WTC11 (cell line): ENCODE results near the gene PAK3.

ENCODE experiments used
- PRRX2 ChIP-seq: fragments of 250-450 bp; sonication (Bioruptor Pico); IDR thresholded peaks from 2 replicates; pipeline ENCODE4 v1.8.0; 2021; ENCODE audit warnings: mild to moderate bottlenecking
- SMAD3 ChIP-seq: sonication (generic); formaldehyde crosslinking; IDR thresholded peaks from 2 replicates; pipeline ENCODE4 v1.8.0; 2022; ENCODE audit warnings: missing genetic modification reagents, mild to moderate bottlenecking, borderline replicate concordance
- TF ChIP-seq, protein P1 (sequence below): sonication (generic); formaldehyde crosslinking; IDR thresholded peaks from 2 replicates; pipeline ENCODE4 v1.8.0; 2022; ENCODE audit warnings: mild to moderate bottlenecking, missing genetic modification reagents
- TF ChIP-seq, protein P2 (sequence below): sonication (generic); formaldehyde crosslinking; IDR thresholded peaks from 2 replicates; pipeline ENCODE4 v1.8.1; 2022; ENCODE audit warnings: mild to moderate bottlenecking, missing genetic modification reagents, moderate library complexity, borderline replicate concordance
- TF ChIP-seq, protein P3 (sequence below): fragments of 200-600 bp; IDR thresholded peaks from 2 replicates; pipeline ENCODE4 v1.8.0; 2022; ENCODE audit warnings: antibody characterized with exemption

DNA sequence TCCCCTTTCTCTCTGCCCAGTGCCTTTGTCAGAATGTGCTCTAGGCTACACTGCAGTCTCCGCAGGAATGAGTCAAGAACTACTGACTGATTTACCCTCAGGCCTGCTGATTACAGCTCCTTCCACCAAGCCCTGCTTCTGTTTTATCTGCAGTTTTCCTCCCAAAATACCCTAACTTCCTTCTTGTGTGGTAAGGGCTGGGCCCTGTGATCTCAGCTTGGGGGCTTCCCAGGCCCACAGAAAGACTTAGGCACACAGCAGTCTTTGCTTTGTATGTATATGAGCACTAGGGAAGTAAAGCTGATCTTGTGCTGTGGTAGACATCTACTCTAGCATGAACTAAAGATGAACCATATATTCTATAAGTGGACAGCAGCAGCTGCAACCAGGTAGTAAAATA lies 18.8 kb downstream of the PAK3 start:
- TF ChIP-seq, protein P1, sequence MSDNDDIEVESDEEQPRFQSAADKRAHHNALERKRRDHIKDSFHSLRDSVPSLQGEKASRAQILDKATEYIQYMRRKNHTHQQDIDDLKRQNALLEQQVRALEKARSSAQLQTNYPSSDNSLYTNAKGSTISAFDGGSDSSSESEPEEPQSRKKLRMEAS (CRISPR knock-in tag) = no peak
- TF ChIP-seq, protein P2, sequence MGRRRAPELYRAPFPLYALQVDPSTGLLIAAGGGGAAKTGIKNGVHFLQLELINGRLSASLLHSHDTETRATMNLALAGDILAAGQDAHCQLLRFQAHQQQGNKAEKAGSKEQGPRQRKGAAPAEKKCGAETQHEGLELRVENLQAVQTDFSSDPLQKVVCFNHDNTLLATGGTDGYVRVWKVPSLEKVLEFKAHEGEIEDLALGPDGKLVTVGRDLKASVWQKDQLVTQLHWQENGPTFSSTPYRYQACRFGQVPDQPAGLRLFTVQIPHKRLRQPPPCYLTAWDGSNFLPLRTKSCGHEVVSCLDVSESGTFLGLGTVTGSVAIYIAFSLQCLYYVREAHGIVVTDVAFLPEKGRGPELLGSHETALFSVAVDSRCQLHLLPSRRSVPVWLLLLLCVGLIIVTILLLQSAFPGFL (CRISPR knock-in tag) = no peak
- TF ChIP-seq, protein P3, sequence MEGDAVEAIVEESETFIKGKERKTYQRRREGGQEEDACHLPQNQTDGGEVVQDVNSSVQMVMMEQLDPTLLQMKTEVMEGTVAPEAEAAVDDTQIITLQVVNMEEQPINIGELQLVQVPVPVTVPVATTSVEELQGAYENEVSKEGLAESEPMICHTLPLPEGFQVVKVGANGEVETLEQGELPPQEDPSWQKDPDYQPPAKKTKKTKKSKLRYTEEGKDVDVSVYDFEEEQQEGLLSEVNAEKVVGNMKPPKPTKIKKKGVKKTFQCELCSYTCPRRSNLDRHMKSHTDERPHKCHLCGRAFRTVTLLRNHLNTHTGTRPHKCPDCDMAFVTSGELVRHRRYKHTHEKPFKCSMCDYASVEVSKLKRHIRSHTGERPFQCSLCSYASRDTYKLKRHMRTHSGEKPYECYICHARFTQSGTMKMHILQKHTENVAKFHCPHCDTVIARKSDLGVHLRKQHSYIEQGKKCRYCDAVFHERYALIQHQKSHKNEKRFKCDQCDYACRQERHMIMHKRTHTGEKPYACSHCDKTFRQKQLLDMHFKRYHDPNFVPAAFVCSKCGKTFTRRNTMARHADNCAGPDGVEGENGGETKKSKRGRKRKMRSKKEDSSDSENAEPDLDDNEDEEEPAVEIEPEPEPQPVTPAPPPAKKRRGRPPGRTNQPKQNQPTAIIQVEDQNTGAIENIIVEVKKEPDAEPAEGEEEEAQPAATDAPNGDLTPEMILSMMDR = no peak
- TF ChIP-seq PRRX2 (CRISPR knock-in tag) (no peak), SMAD3 (CRISPR knock-in tag) (no peak)
